Vagina (tissue), 2 donors: ENCODE data around the gene RGS3. TPM values are rescaled to one million over a fixed set of nuclear protein-coding genes. Genes with fewer than 3 reads are reported as not detected.

Experiments
- DNase-seq, 2 donors: peaks; one replicate each; pipeline ENCODE4 v3.0.0-alpha.2; 2017; ENCODE audit errors: extremely low spot score in 2 of 2
- H3K27ac ChIP-seq: fragments of 200-600 bp; sonication (generic); one replicate; pipeline ENCODE4 v1.5.1; 2019
- H3K27me3 ChIP-seq: fragments of 200-600 bp; sonication (generic); one replicate; pipeline ENCODE4 v1.5.1; 2019
- H3K36me3 ChIP-seq, 2 donors: fragments of 200-600 bp; sonication (generic); one replicate each; pipeline ENCODE4 v1.5.1; 2017 to 2019
- H3K4me1 ChIP-seq: fragments of 200-600 bp; sonication (generic); one replicate; pipeline ENCODE4 v1.5.1; 2019
- H3K4me3 ChIP-seq, 2 donors: fragments of 200-600 bp; sonication (generic); 1 replicate in 1 of 2; 2 replicates in 1 of 2; pipeline ENCODE4 v1.5.1; 2016 to 2019
- H3K9me3 ChIP-seq: fragments of 200-600 bp; sonication (generic); one replicate; pipeline ENCODE4 v1.5.1; 2019
- CTCF ChIP-seq, 3 experiments: fragments of 450-650 bp in 2 of 3; fragments of 200-600 bp in 1 of 3; sonication (generic) in 1 of 3; IDR thresholded peaks; one replicate each; pipeline ENCODE4 v1.5.1; 2017 to 2019; ENCODE audit warnings: antibody characterized with exemption in 3 of 3, mild to moderate bottlenecking in 2 of 3, moderate library complexity in 2 of 3
- POLR2A ChIP-seq, 2 donors: fragments of 450-650 bp; IDR thresholded peaks; one replicate each; pipeline ENCODE4 v1.6.1; 2017; ENCODE audit warnings: antibody characterized with exemption in 2 of 2, mild to moderate bottlenecking in 2 of 2, moderate library complexity in 2 of 2
- POLR2AphosphoS5 ChIP-seq, 2 donors: sonication (generic); formaldehyde crosslinking; IDR thresholded peaks; one replicate each; pipeline ENCODE4 v1.9.0; 2017; ENCODE audit warnings: antibody characterized with exemption in 2 of 2, mild to moderate bottlenecking in 2 of 2, low read depth in 1 of 2; ENCODE audit not compliant: insufficient read depth in 1 of 2
- intact Hi-C: fragments of 100-400 bp; cut with DNase I; formaldehyde crosslinking; loops from one replicate; pipeline ENCODE4 v1.15.1; 2023
- total RNA-seq: library from RNA; depleted of rRNA; stranded (reverse); fragments of >200 nt; gene quantifications from one replicate; pipeline ENCODE4 v1.2.3, GENCODE V29; 2016

Gene RGS3
- total RNA-seq, 1 donor from 2014 or later: 27.0 TPM

- Histone ChIP-seq H3K27me3 (no peaks in the 10 kb centered on the region), H3K4me3 (no peak overlapping the region), H3K9me3 (no peaks in the 10 kb centered on the region), H3K27ac (no peak overlapping the region), H3K36me3 (no peaks in the 10 kb centered on the region), H3K4me1 (peaks cover under 1% of the 10 kb centered on the region)
- DNase-seq: no peak
- intact Hi-C loops: no loop called here
- TF ChIP-seq POLR2A (IDR thresholded peaks at IDR 0.05) (no peak), POLR2AphosphoS5 (IDR thresholded peaks at IDR 0.05; ENCODE audit: insufficient read depth in 1 of 2, low read depth in 1 of 2) (no peak), CTCF (IDR thresholded peaks at IDR 0.05) (no peak)
These were observed 79.2 kb downstream of the RGS3 start for GRCh38 chr9:113542741-113543140.

- intact Hi-C loops: no loop called here
- no peak overlapping the region for H3K4me3 ChIP-seq
- no peaks in the 10 kb centered on the region for H3K9me3 ChIP-seq
- peaks cover 8% of the 10 kb centered on the region for H3K4me1 ChIP-seq
- no peak for TF ChIP-seq POLR2AphosphoS5 (IDR thresholded peaks at IDR 0.05; ENCODE audit: insufficient read depth in 1 of 2, low read depth in 1 of 2)
- no peak for TF ChIP-seq CTCF (IDR thresholded peaks at IDR 0.05)
- no peak for TF ChIP-seq POLR2A (IDR thresholded peaks at IDR 0.05)
- H3K27me3 ChIP-seq: no peaks in the 10 kb centered on the region
- no peak for DNase-seq
- no peak overlapping the region for H3K27ac ChIP-seq
- no peaks in the 10 kb centered on the region for H3K36me3 ChIP-seq
These were observed 79.9 kb downstream of the RGS3 start for GRCh38 chr9:113543296-113543981.

GRCh38 chr9:113543982-113544303 is 80.4 kb downstream of the RGS3 start:
- H3K4me1 ChIP-seq: peaks cover 12% of the 10 kb centered on the region
- intact Hi-C loops: no loop called here
- no peak for DNase-seq

GRCh38 chr9:113545068-113545467 is 81.5 kb downstream of the RGS3 start:
- intact Hi-C loops: no loop called here
- H3K27ac ChIP-seq: no peak overlapping the region
- H3K27me3 ChIP-seq: no peaks in the 10 kb centered on the region
- H3K36me3 ChIP-seq: no peaks in the 10 kb centered on the region
- peaks cover 12% of the 10 kb centered on the region for H3K4me1 ChIP-seq
- H3K9me3 ChIP-seq: no peaks in the 10 kb centered on the region
- no peak for DNase-seq
- H3K4me3 ChIP-seq: no peak overlapping the region
- TF ChIP-seq POLR2A (IDR thresholded peaks at IDR 0.05): no peak
- TF ChIP-seq CTCF (IDR thresholded peaks at IDR 0.05): no peak
- no peak for TF ChIP-seq POLR2AphosphoS5 (IDR thresholded peaks at IDR 0.05; ENCODE audit: insufficient read depth in 1 of 2, low read depth in 1 of 2)

More at GRCh38 chr9:113543982-113544303, 80.4 kb downstream of the RGS3 start:
- H3K36me3 ChIP-seq: no peaks in the 10 kb centered on the region
- H3K9me3 ChIP-seq: no peaks in the 10 kb centered on the region
- no peak overlapping the region for H3K27ac ChIP-seq
- no peaks in the 10 kb centered on the region for H3K27me3 ChIP-seq
- no peak overlapping the region for H3K4me3 ChIP-seq
- TF ChIP-seq CTCF (IDR thresholded peaks at IDR 0.05): no peak
- no peak for TF ChIP-seq POLR2A (IDR thresholded peaks at IDR 0.05)
- TF ChIP-seq POLR2AphosphoS5 (IDR thresholded peaks at IDR 0.05; ENCODE audit: insufficient read depth in 1 of 2, low read depth in 1 of 2): no peak

GRCh38 chr9:113546566-113546965 is 83.0 kb downstream of the RGS3 start:
- DNase-seq: no peak
- no peak overlapping the region for H3K27ac ChIP-seq
- H3K4me3 ChIP-seq: no peak overlapping the region
- H3K9me3 ChIP-seq: no peaks in the 10 kb centered on the region
- no peaks in the 10 kb centered on the region for H3K36me3 ChIP-seq
- intact Hi-C loops: no loop called here
- peaks cover 12% of the 10 kb centered on the region for H3K4me1 ChIP-seq
- no peaks in the 10 kb centered on the region for H3K27me3 ChIP-seq
- TF ChIP-seq CTCF (IDR thresholded peaks at IDR 0.05) (no peak), POLR2A (IDR thresholded peaks at IDR 0.05) (no peak)
